GM12878 (cell line): ENCODE data around the gene PKN3.

Experiments used
- CREB1 ChIP-seq: IDR thresholded peaks from 2 replicates; pipeline ENCODE4 v1.6.1; 2012; ENCODE audit warnings: low read depth, mild to moderate bottlenecking, inconsistent platforms
- CTCF ChIP-seq, 3 experiments: IDR thresholded peaks in 2 of 3; conservative IDR thresholded peaks in 1 of 3; 2 replicates each; pipeline ENCODE4 v1.5.1; 2011; ENCODE audit warnings: low read depth in 3 of 3, low read length in 3 of 3, mild to moderate bottlenecking in 3 of 3, control low read depth in 2 of 3, moderate library complexity in 2 of 3, inconsistent platforms in 1 of 3, mixed read lengths in 1 of 3; ENCODE audit not compliant: control insufficient read depth in 2 of 3, insufficient read depth in 1 of 3; ENCODE audit errors: extremely low read depth in 1 of 3
- ETV6 ChIP-seq, 2 experiments: fragments of 450-650 bp in 1 of 2; IDR thresholded peaks in 1 of 2; conservative IDR thresholded peaks in 1 of 2; 2 replicates each; pipeline ENCODE4 v1.6.1; 2014; ENCODE audit warnings: antibody characterized with exemption in 1 of 2, borderline replicate concordance in 1 of 2, low read depth in 1 of 2, mild to moderate bottlenecking in 1 of 2, moderate library complexity in 1 of 2
- MTA2 ChIP-seq: fragments of 450-650 bp; IDR thresholded peaks from 2 replicates; pipeline ENCODE4 v1.6.1; 2016; ENCODE audit warnings: low read depth, mild to moderate bottlenecking, moderate library complexity
- MXI1 ChIP-seq: fragments of 150-350 bp; IDR thresholded peaks from 2 replicates; pipeline ENCODE4 v1.6.1; 2011; ENCODE audit warnings: low read depth, mild to moderate bottlenecking, inconsistent platforms, low read length, improper control_type of control experiment
- NFYA ChIP-seq: IDR thresholded peaks from 2 replicates; pipeline ENCODE4 v1.6.1; 2011; ENCODE audit warnings: low read depth, mild to moderate bottlenecking, low read length, improper control_type of control experiment, borderline replicate concordance
- PML ChIP-seq: IDR thresholded peaks from 2 replicates; pipeline ENCODE4 v1.6.1; 2012; ENCODE audit warnings: low read length, inconsistent platforms
- POLR2A ChIP-seq: IDR thresholded peaks from 2 replicates; pipeline ENCODE4 v1.6.1; 2011; ENCODE audit warnings: low read depth, mild to moderate bottlenecking, low read length
- RFX5 ChIP-seq: IDR thresholded peaks from 2 replicates; pipeline ENCODE4 v1.6.1; 2011; ENCODE audit warnings: low read depth, low read length, improper control_type of control experiment
- SPI1 ChIP-seq: IDR thresholded peaks from 2 replicates; pipeline ENCODE4 v1.6.1; 2011; ENCODE audit warnings: low read depth, mild to moderate bottlenecking, low read length, moderate library complexity, borderline replicate concordance; ENCODE audit not compliant: insufficient read depth

- TF ChIP-seq SPI1 (no peak), PML (no peak), MTA2 (no peak), CREB1 (no peak), POLR2A (no peak), RFX5 (no peak), CTCF (IDR thresholded peaks at IDR 0.05 in 2 of 3, conservative IDR thresholded peaks at IDR 0.05 in 1 of 3; ENCODE audit: control insufficient read depth in 2 of 3, extremely low read depth in 1 of 3, insufficient read depth in 1 of 3, low read depth in 3 of 3, low read length in 3 of 3) (no peak), ETV6 (conservative IDR thresholded peaks at IDR 0.05 in 1 of 2, IDR thresholded peaks at IDR 0.05 in 1 of 2; ENCODE audit: borderline replicate concordance in 1 of 2, low read depth in 1 of 2) (no peak), NFYA (no peak), MXI1 (no peak)
These were observed 32.5 kb upstream of the PKN3 start for GRCh38 chr9:128669786-128670185.
